AG09319 (cell line): ENCODE data around the gene PCBD2.
"Not testable (repeated sequence)": the region's sequence is repeated elsewhere in the genome, so short reads cannot be mapped to it uniquely, and the experiment has no call there.

Source experiments
- DNase-seq: peaks from one replicate; pipeline ENCODE4 v3.0.0-alpha.2; 2010; ENCODE audit warnings: low read depth; ENCODE audit errors: extremely low read depth
- CTCF ChIP-seq: IDR thresholded peaks from 2 replicates; pipeline ENCODE4 v1.5.1; 2011; ENCODE audit warnings: low read depth, mild to moderate bottlenecking, inconsistent platforms, low read length, moderate library complexity

The PCBD2 gene

GRCh38 chr5:134892926-134893325, 12.0 kb upstream of the PCBD2 start:
- no peak for DNase-seq
- TF ChIP-seq CTCF = no peak

DNA sequence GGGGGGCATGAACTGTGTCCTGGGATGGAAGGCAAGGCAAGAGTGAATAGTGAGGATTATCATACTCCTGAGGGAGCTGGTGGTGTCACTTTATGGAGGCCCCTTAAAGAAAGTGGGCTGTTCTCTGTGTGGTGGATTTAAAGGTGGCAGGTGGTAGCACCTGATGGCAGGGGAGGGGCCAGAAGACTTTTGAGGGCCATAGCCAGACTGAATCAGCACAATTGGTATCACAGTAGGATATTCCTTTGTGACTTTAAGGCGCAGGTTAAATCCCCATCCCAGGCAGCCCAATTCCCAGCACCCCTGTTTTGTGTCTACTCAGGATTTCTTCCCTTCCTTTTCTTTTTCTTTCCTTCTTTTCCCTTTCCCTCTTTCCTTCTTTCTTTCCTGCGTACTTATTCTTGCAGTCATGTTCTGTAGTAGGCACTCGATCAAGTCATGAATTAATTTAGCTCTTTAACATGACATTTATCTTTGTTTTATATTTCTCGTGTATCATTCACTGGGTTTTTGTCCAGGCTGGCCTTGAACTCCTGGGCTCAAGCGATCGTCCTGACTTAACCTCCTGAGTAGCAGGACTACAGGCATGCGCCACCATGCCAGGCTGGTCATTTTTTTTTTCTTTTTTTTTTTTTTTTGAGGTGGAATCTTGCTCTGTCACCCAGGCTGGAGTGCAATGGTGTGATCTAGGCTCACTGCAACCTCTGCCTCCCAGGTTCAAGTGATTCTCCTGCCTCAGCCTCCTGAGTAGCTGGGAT, 11.0 kb upstream of the PCBD2 start:
- TF ChIP-seq CTCF = no peak
- DNase-seq = no peak

- no peak for DNase-seq
- TF ChIP-seq CTCF = no peak
Observed at GRCh38 chr5:134902071-134902801, 2.7 kb upstream of the PCBD2 start.

- peak; percentile 28 for DNase-seq
- peak; percentile 67 for TF ChIP-seq CTCF
Observed at GRCh38 chr5:134905246-134905996, 490 bp downstream of the PCBD2 start.

DNA sequence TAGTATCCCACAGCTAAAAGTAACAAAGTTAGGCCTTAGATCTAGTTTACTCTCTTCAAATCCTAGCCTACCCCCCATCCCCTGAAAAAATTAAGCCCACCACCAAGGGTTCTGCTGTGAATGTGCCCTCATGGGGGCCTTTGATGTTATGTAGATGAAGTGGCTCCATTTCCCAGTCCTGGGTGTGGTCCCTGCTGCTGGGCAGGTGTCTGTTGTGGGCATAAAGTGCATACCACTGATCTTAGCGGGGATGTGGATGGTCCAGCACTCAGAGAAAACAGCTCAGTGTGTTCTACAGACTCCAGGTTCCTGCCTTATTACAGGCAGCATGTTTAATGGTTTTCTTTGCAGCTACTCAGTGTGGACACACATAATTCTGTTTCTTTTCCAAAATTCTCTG, 1.9 kb downstream of the PCBD2 start:
- TF ChIP-seq CTCF = no peak
- no peak for DNase-seq

DNA sequence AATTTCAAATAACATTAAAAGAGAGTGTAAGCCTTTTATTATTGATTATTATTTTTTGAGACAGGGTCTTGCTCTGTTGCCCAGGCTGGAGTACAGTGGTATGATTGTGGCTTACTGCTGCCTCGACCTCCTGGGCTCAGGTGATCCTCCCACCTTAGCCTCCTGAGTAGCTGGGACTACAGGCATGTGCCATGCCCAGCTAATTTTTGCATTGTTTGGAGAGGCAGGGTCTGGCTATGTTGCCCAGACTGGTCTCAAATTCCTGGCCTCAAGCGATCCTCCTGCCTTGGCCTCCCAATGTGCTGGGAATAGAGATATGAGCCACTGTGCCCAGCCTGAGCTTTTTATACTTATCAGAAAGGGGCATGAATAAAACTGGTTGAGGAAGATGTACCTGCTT, 5.8 kb downstream of the PCBD2 start:
- DNase-seq = not testable (repeated sequence)

GRCh38 chr5:134911285-134912206, 6.6 kb downstream of the PCBD2 start:
- TF ChIP-seq CTCF = no peak
- DNase-seq = no peak
